Stomach (tissue), 9 donors: ENCODE results near the gene ARID5A. TPM values are rescaled to one million over a fixed set of nuclear protein-coding genes. Genes with fewer than 3 reads are reported as not detected.
A peak's percentile ranks its signal among the peaks of the same experiment; 100 is the strongest.

Source experiments
- DNase-seq, 2 donors: peaks; one replicate each; pipeline versions ENCODE4 v3.0.0 to v3.0.0-alpha.2; 2013 to 2019
- H3K27ac ChIP-seq, 5 donors: fragments of 200-600 bp in 4 of 5; sonication (generic) in 4 of 5; one replicate each; pipeline ENCODE4 v1.5.1; 2013 to 2019; ENCODE audit warnings: mild to moderate bottlenecking in 1 of 5, moderate library complexity in 1 of 5
- H3K27me3 ChIP-seq, 3 donors: fragments of 200-600 bp; sonication (generic); one replicate each; pipeline ENCODE4 v1.5.1; 2017 to 2019; ENCODE audit warnings: mixed run types in 1 of 3
- H3K36me3 ChIP-seq, 4 donors: fragments of 200-600 bp; sonication (generic); 1 replicate in 3 of 4; 2 replicates in 1 of 4; pipeline ENCODE4 v1.5.1; 2016 to 2019
- H3K4me1 ChIP-seq, 4 donors: fragments of 200-600 bp; sonication (generic); one replicate each; pipeline ENCODE4 v1.5.1; 2016 to 2019
- H3K4me3 ChIP-seq, 4 donors: fragments of 200-600 bp; sonication (generic) in 3 of 4; one replicate each; pipeline ENCODE4 v1.5.1; 2016 to 2019; ENCODE audit warnings: mild to moderate bottlenecking in 1 of 4
- H3K9me3 ChIP-seq, 4 donors: fragments of 200-600 bp; sonication (generic); one replicate each; pipeline ENCODE4 v1.5.1; 2016 to 2019
- CTCF ChIP-seq, 7 experiments: fragments of 450-650 bp in 4 of 7; fragments of 200-600 bp in 3 of 7; sonication (generic) in 3 of 7; IDR thresholded peaks; one replicate each; pipeline ENCODE4 v1.5.1; 2016 to 2019; ENCODE audit warnings: antibody characterized with exemption in 7 of 7, control low read depth in 2 of 7, mild to moderate bottlenecking in 1 of 7
- EP300 ChIP-seq: sonication (generic); formaldehyde crosslinking; IDR thresholded peaks from one replicate; pipeline ENCODE4 v1.6.1; 2017; ENCODE audit warnings: antibody characterized with exemption
- POLR2A ChIP-seq, 4 donors: fragments of 450-650 bp; IDR thresholded peaks; one replicate each; pipeline ENCODE4 v1.6.1; 2016; ENCODE audit warnings: antibody characterized with exemption in 4 of 4, control low read depth in 2 of 4, mild to moderate bottlenecking in 1 of 4, moderate library complexity in 1 of 4
- POLR2AphosphoS5 ChIP-seq, 3 donors: sonication (generic); formaldehyde crosslinking; IDR thresholded peaks; one replicate each; pipeline ENCODE4 v1.6.1; 2016; ENCODE audit warnings: antibody characterized with exemption in 3 of 3
- WGBS, 5 donors: extraction: QIAGEN DNeasy Blood & Tissue Kit in 3 of 5; methylation state at CpG; one replicate each; pipeline versions ENCODE4 v1.1.5 to v1.1.7; 2013 to 2018; 5-methylcytosine and 5-hydroxymethylcytosine counted together
- intact Hi-C: fragments of 100-400 bp; cut with DNase I; formaldehyde crosslinking; loops from one replicate; pipeline ENCODE4 v1.15.1; 2023; ENCODE audit warnings: low total_unique reads
- polyA plus RNA-seq, 3 donors: library from polyadenylated mRNA; stranded (reverse); fragments of 200-250 nt; gene quantifications; one replicate each; pipeline ENCODE4 v1.2.3, GENCODE V29; 2013
- total RNA-seq, 5 donors: library from RNA; depleted of rRNA; stranded (reverse); fragments of >200 nt; gene quantifications; one replicate each; pipeline versions ENCODE4 v1.1.0 to v1.2.3, GENCODE V29; 2014 to 2016
- donor health status: healthy with polysubstance abuse.
- donor health status: Bipolar disorder and iron deficiency.
- donor health status: healthy.

ARID5A gene
- total and polyA plus RNA-seq, 8 donors, result 1.2 to 26.8 (median 14.6) TPM

DNA sequence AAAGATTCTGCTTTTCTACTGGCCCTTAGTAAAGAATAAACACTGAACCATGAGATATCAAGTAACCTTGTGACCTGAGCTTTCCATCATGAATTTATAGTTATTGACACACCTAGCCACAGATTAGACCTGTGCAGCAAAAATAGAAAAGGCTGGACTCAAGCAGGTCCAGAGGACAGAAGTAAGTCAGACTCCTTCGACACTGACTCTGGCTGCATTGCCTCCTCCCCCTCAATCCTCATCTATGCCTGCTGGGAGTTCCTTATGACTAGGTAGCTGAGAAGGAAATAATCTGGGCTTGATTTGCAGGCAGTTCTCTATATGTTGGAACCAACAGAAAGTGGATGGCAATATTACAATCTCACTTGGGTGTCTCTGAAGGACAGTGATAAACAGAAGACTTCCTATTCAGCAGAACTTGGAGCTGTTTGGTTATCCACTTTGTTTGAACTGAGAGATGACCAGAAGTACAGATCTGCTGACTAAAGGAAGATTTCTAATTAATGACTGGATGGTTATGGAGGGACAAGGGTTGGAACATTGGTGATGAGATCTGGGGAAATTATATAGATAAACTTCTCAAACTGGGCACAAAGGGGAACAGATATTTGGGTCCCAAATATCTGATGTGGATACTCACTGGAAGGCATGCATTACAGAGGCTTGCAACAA, 39.4 kb downstream of the ARID5A start:
- intact Hi-C loops, result no loop called here
- Histone ChIP-seq H3K9me3 (no peaks in the 10 kb centered on the region), H3K36me3 (no peaks in the 10 kb centered on the region), H3K4me3 (no peak overlapping the region), H3K27ac (no peak overlapping the region), H3K27me3 (no peaks in the 10 kb centered on the region), H3K4me1 (peaks cover 0 to 8% (median 2%) of the 10 kb centered on the region in 4 donors)
- 19 to 68% (median 60%) methylated on average over 1 of the region's 1 CpG for WGBS, 5 donors
- DNase-seq, result peak in 1 of 2 donors; percentile 36
- no peak for TF ChIP-seq POLR2A (IDR thresholded peaks at IDR 0.05)
- TF ChIP-seq EP300, result no peak
- TF ChIP-seq POLR2AphosphoS5 (IDR thresholded peaks at IDR 0.05), result no peak
- no peak for TF ChIP-seq CTCF (IDR thresholded peaks at IDR 0.05)

DNA sequence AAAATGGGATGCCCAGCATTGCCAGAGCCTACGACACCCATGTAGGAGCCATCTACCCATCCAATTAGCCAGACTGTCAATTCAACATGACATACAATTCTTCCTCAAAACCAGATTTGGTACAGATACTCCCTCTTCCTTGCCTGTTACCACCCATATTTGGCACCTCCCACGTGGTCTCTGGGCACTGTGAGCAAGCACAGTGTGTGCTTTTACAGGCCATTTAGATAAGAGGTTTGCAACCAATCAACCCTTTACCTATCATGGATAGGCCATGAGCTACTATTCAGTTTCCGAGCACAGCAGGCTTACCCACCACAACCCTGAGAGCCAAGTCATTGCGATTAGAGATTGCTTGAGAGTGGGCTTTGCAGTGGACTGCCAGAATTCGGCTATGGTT, 40.9 kb downstream of the ARID5A start:
- Histone ChIP-seq H3K4me3 (no peak overlapping the region), H3K27me3 (no peaks in the 10 kb centered on the region), H3K9me3 (no peaks in the 10 kb centered on the region), H3K36me3 (no peaks in the 10 kb centered on the region), H3K27ac (no peak overlapping the region), H3K4me1 (peaks cover 0 to 8% (median 2%) of the 10 kb centered on the region in 4 donors)
- TF ChIP-seq POLR2AphosphoS5 (IDR thresholded peaks at IDR 0.05), result no peak
- TF ChIP-seq CTCF (IDR thresholded peaks at IDR 0.05), result no peak
- no peak for TF ChIP-seq POLR2A (IDR thresholded peaks at IDR 0.05)
- TF ChIP-seq EP300, result no peak
- intact Hi-C loops, result no loop called here
- WGBS, 5 donors, result 61 to 92% (median 75%) methylated on average over 5 of the region's 5 CpGs
- DNase-seq, result no peak

DNA sequence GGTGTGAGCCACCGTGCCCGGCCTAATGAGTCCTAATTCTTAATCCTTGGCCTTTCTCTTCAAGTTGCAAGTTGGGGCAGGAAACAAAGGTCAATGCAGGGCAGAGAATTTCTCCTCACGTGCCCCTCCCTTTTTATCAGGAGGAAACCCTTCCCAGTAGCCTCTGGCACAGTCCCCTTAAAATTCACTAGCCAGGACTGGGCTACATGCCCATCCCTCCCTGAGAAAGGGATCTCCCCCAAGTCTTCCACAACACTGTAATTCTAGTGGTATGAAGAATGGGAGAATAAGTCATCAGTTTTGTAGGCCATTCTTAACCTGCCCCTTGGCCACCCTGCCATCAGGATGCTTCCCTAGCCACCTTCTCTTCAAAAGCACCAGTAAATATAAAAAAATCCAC, 42.2 kb downstream of the ARID5A start:
- WGBS, 5 donors, result 74 to 80% (median 79%) methylated on average over 3 of the region's 3 CpGs
- TF ChIP-seq POLR2AphosphoS5 (IDR thresholded peaks at IDR 0.05) (no peak), EP300 (no peak), POLR2A (IDR thresholded peaks at IDR 0.05) (no peak), CTCF (IDR thresholded peaks at IDR 0.05) (no peak)
- intact Hi-C loops, result no loop called here
- Histone ChIP-seq H3K27ac (no peak overlapping the region), H3K9me3 (no peaks in the 10 kb centered on the region), H3K27me3 (no peaks in the 10 kb centered on the region), H3K4me3 (no peak overlapping the region), H3K36me3 (peaks cover 0 to 6% (median 6%) of the 10 kb centered on the region in 4 donors), H3K4me1 (peaks cover 0 to 8% (median 2%) of the 10 kb centered on the region in 4 donors)
- no peak for DNase-seq

- Histone ChIP-seq H3K9me3 (no peaks in the 10 kb centered on the region), H3K4me1 (peaks cover 0 to 8% (median 2%) of the 10 kb centered on the region in 4 donors), H3K27ac (no peak overlapping the region), H3K4me3 (no peak overlapping the region), H3K27me3 (no peaks in the 10 kb centered on the region), H3K36me3 (peaks cover 0 to 12% (median 9%) of the 10 kb centered on the region in 4 donors)
- intact Hi-C loops, result no loop called here
- no peak for DNase-seq
- WGBS, 5 donors, result 92 to 100% (median 95%) methylated on average over 2 of the region's 2 CpGs
- TF ChIP-seq POLR2A (IDR thresholded peaks at IDR 0.05) (no peak), CTCF (IDR thresholded peaks at IDR 0.05) (no peak), EP300 (no peak), POLR2AphosphoS5 (IDR thresholded peaks at IDR 0.05) (no peak)
These were observed 42.9 kb downstream of the ARID5A start for GRCh38 chr2:96579422-96579821.
